ENCODE results near the gene ITK.

DNA sequence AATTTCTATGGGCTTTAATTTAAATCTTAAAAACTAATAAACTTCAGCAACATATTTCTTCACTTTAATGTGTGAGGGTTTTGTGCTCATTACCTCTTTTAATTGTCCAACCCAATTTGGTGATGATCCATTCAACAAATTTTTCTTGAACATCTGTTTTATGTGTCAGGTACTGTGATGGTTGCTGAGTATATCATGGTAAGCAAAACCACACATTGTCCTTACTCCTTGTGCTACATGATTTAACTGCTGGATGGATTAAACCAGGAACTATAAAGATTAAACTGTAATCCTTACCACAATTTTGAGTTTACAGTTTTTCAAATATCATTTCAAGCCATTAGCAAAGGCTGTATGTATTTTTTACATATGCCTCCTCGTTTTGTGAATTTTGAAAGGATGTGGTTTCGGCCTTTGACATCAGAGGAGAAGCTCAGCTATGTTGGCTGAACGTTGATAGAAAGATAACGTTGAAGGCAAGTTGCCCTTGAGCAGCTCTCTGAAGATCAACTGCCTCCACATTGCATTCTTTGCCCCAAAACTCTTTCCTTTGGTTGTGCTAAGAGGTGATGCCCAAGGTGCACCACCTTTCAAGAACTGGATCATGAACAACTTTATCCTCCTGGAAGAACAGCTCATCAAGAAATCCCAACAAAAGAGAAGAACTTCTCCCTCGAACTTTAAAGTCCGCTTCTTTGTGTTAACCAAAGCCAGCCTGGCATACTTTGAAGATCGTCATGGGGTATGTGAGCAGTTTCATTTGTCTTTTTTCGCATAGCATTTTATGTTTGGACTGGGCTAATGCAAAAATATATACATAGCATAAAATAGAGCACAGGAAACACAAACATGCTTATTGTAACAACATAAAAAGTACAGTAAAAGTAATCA lies at the start of gene ITK:
- TF ChIP-seq, protein P1, sequence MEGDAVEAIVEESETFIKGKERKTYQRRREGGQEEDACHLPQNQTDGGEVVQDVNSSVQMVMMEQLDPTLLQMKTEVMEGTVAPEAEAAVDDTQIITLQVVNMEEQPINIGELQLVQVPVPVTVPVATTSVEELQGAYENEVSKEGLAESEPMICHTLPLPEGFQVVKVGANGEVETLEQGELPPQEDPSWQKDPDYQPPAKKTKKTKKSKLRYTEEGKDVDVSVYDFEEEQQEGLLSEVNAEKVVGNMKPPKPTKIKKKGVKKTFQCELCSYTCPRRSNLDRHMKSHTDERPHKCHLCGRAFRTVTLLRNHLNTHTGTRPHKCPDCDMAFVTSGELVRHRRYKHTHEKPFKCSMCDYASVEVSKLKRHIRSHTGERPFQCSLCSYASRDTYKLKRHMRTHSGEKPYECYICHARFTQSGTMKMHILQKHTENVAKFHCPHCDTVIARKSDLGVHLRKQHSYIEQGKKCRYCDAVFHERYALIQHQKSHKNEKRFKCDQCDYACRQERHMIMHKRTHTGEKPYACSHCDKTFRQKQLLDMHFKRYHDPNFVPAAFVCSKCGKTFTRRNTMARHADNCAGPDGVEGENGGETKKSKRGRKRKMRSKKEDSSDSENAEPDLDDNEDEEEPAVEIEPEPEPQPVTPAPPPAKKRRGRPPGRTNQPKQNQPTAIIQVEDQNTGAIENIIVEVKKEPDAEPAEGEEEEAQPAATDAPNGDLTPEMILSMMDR (IDR thresholded peaks at IDR 0.05), result no peak
- no peak for TF ChIP-seq EZH2 (IDR thresholded peaks at IDR 0.05; ENCODE audit: borderline replicate concordance, insufficient read depth, low read depth, low read length, poor library complexity, severe bottlenecking)

Measured in B cell (primary cell).